DMS153 (cell line): Measurements from ENCODE around the gene CXorf66.
"Not testable (repeated sequence)": the region's sequence is repeated elsewhere in the genome, so short reads cannot be mapped to it uniquely, and the experiment has no call there.

Experiments
- DNase-seq: peaks from one replicate; lab custom pipeline; 2025; lab: John Stamatoyannopoulos, UW

CXorf66 gene, protein sequence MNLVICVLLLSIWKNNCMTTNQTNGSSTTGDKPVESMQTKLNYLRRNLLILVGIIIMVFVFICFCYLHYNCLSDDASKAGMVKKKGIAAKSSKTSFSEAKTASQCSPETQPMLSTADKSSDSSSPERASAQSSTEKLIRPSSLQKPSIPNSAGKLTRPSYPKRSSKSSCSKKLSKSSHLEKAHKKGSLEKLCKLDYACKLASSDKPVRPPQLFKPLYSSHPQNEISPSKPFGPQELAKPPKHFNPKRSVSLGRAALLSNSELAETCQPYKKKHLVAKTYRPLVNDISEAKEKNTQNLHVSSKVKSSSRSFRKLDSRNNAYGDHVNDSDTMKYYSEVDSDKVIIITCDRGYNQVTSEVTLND

DNA sequence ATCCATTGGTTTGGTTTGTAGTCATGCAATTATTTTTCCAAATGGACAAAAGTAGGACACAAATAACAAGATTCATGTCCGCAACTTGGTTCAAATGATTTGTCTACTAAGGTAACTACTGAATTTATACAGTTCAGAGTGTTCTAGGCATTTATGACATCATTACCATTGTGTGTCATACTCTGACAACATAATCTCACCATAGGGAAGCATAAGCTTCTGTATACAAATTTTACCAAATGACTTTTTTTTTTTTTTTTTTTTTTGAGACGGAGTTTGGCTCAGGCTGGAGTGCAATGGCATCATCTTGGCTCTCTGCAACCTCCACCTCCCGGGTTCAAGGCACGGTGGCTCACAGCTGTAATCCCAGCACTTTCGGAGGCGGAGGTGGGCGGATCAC lies at the start of gene CXorf66:
Gene CXorf66 (minus strand): TSS at position 101 of the 400 bp plus-strand sequence. CDS start 25 bp downstream, at position 76.
- no peak for DNase-seq

DNA sequence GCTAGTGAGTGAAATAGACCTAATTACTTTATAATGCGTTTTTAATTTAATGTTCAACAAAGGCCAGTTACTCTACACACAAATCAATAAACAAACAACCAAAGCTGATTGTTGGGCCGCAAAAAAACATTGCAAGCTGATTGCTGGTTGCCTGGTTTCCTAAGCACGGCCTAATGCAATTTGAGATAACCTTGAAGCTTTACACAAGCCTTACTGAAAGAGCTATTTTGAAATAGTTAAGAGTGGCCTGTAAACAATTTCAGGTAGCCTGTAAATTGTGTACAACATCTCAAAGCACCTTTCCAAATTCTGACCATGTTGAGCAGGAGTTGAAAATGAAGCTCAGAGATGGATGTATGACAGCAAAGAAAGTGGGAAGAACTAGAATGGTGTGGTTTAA lies 17.5 kb upstream of the CXorf66 start:
- DNase-seq = no peak

DNA sequence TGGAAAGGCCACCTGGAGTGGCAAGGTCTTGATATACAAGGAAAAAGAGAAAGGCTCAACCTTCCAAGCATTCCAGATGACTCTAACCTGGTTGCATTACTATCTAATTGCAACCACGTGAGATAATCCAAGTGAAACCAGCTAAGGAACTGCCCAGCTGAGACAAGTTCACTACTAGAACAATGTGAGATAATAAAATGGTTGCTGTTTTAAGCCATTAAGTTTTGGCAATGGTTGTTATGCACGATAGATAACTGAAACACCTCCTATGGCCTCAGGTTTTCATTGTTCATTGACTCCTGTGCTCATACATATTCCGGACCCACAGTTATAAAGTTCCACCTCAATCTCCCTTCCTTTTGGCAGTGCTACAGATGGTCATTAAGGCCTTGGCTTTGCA lies 9.2 kb upstream of the CXorf66 start:
- no peak for DNase-seq

DNA sequence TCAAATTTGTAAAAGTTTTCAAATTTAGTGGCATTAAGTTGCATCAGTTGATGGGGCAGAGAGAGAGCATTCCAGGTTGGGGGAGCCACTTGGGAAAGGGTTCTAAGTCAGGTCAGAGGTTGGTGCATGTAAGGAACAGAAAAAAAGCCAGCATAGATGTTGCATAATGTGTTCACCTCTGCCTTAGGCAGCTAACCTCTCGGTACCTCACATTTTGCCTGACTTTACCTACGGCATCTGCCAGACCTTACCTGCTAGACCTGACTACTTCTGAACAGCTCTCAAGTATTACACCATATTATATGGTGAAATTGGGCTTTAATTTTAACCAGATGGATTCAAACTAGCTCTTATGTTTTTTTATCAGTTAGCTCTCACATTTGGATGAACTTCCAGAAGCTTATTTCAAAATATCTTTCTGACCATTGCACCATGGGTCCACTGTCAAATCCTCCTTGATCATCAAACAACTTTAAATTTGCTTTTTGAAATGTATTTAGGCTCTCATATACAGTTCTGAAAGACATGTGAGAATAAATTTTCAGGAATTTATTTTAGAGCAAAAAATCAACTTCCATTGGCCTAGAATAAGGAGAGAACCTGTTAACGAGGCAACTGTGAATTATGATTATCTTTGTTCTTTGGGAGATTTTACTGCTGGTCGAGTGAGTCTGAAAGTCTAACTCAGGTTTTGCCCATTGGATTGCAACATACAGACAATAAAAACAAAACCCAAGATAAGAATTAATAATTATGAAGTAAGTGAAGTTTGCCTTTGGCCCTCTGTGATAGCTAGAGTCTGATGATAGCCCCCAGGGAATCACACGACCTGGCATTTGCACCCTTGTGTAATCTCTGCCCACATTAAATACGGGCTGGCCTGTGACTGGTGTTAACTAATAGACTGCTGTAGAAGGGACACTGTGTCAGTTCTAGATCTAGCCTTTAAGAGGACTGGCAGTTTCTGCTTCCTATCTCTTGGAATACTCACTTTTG lies 7.6 kb upstream of the CXorf66 start:
- no peak for DNase-seq

DNA sequence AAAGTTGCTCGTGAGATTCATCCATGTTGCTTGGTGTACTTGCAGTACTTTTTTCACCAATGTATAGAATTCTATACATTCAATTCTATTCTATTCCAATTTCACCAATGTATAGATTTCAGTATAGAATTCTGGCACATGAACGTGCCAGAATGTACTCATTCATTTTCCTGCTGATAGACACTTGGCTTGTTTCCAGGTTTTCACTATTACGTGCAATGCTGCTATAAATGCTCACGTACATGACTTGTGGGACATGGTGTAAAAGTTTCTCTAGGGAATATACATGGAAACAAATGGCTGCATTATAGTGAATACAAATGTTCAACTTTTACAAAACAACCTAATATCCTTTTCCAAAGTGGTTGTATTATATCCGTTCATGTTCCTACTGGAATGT lies 6.8 kb upstream of the CXorf66 start:
- no peak for DNase-seq

DNA sequence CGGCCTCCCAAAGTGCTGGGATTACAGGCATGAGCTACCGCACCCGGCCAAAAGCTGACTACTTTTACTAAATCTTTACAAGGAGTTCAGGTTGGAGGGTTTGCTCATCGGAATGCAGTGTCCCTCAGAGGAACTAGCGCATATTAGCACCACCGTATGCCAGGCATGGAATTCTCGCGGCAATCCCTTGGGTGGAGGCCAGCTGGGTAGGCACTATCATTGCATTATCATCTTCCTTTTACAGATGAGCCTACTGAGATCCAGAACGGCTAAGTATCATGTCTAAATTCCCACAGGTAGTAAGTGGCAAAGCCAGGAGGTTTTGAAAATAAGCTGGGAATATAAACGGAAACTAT lies 6.1 kb upstream of the CXorf66 start:
- no peak for DNase-seq

DNA sequence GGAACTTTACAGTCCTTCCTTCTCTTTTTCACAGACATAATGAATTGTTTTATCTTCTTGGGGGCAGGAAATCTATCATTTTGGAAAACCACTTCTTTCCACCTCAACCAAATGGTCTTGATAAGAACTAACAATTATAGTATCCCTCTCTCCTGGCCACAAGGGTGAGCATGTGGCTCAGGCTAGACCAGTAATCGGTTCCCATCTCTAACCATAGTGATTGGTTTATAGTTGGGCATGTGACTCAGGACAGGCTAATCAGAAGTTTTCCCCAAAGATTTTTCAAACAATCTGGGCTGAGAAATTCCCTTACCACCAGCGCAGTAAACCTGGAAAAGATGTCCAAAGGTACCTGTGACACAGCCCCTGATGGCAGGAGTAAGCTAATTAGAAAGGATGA lies 4.0 kb upstream of the CXorf66 start:
- DNase-seq = no peak

DNA sequence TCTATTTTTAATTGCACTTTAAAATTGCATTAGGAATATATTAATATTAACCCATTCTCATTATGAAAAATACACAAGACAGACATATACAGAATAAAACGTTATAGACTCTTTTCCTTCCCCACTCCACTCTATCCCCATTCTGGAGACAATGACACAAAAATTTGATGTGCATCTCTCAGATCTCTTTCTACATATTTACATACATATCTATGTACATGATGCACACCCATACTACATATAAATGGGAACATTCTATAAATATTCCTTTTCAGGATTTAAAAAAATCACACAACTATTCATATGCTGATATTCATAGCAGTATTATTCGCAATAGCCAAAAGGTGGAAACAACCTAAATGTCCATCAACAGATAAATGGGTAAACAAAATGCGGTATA lies 2.4 kb upstream of the CXorf66 start:
- no peak for DNase-seq

DNA sequence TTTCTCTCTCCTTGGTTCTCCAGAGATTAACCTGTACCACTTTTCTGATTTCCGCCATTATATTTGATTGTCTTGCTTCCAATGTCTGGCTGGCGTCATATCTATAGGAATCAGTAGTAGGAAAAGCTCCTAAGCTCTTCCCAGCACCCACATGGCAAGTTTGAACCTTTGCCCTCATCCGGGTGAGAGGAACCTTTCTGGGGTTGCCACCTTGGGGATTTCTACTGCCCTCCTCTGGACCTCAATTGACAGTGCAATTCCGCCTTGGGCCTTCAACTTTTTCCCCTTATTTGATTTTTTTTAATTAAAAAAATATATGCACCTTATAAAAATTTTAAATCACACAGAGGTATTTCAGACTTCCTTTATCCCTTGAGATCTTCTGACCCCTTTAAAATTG lies 2.0 kb upstream of the CXorf66 start:
- DNase-seq = no peak

DNA sequence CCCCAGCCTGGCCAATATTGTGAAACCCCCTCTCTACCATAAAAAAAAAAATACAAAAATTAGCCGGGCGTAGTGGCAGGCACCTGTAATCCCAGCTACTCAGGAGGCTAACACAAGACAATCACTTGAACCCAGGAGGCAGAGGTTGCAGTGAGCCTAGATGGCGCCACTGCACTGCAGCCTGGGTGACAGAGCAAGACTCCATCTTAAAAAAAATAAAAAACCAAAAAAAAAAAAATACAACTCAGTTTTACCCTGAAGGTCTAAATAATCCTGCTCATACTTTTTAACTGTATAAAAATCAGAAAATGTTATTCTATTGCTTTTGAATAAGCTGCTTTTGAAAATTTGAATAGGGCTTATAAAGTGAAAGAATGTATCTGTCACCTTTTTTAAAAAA lies 838 bp upstream of the CXorf66 start:
- not testable (repeated sequence) for DNase-seq

DNA sequence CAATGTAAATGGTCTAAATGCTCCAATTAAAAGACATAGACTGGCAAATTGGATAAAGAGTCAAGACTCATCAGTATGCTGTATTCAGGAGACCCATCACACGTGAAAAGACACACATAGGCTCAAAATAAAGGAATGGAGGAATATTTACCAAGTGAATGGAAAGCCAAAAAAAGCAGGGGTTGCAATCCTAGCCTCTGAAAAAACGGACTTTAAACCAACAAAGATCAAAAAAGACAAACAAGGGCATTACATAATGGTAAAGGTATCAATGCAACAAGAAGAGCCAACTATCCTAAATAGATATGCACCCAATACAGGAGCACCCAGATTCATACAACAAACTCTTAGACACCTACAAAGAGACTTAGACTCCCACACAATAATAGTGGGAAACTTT lies 4.2 kb downstream of the CXorf66 start:
- not testable (repeated sequence) for DNase-seq

DNA sequence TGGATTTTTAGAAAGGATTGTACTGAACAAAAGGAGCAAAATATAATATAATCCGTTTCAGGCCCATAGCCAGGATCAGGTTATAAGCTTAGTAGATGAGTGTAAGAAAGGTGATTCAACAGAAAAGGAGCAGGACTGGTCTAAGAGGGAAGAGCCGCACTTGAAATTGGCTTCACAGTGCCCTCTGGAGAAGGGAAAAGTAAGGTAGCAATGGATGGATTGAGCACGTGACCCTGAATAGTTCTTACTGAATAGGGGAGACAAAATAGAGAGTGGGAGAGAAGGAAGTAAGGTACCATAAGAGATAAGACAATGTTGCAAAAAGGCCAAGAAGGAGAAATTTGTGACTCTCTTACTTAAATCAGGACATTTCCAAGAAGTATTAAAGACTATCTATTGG lies 15.6 kb downstream of the CXorf66 start:
- DNase-seq = no peak

DNA sequence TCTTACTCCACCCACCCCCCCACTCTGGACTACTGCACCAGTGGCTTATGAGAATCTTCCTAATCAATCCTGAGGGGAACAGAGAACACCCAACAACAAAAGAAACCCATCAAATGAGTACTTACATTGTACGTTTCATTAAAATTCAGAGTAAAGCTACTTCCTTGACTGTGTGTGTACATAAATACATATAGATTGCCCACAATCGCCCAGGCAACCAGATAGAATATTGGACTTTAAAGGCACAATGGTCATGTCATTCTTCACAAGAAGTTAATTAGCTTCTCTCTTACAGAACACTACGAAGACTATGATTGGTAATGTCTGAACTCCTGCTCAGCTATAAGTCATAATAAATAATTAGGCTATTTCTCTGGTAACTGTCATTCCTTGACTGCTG lies 20.2 kb downstream of the CXorf66 start:
- DNase-seq = no peak

DNA sequence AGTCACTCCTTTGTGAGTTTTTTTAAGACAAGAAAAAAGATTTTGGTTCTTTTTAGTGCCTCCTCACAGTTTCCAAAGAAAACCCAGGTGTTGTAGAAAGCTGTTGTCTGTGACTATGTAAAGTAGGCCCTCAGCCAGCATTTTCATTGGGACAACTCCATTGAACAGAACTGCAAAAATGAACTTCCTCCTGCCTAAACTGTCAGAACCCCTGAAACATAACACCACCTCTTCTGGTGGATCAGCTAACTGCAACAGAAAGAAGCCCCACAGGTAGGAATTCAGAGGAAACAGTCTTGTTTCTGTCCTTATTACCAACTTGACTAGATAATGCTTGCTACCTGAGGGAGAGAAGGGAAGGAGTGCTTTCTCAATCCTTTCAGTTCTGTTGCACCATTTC lies 29.1 kb downstream of the CXorf66 start:
- no peak for DNase-seq

DNA sequence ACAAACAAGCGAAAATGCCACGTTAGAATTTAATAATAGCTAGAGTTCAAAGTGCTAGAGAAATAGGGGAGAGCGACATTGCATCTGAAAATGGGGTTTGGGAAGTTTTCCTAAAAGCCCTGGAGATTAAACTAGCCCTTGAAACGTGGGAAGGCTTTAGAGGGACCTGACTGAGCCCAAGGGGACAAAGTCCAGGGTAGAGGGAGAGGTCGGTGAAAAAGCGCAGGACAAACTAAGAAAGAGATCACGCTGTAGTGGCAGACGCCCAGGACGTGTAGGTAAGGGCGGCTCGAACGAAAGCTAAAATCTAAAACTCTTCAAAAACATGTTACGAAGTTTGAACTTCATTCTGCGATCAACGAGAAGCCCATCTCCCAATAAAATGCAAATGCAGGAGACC lies 31.4 kb downstream of the CXorf66 start:
- DNase-seq = no peak

DNA sequence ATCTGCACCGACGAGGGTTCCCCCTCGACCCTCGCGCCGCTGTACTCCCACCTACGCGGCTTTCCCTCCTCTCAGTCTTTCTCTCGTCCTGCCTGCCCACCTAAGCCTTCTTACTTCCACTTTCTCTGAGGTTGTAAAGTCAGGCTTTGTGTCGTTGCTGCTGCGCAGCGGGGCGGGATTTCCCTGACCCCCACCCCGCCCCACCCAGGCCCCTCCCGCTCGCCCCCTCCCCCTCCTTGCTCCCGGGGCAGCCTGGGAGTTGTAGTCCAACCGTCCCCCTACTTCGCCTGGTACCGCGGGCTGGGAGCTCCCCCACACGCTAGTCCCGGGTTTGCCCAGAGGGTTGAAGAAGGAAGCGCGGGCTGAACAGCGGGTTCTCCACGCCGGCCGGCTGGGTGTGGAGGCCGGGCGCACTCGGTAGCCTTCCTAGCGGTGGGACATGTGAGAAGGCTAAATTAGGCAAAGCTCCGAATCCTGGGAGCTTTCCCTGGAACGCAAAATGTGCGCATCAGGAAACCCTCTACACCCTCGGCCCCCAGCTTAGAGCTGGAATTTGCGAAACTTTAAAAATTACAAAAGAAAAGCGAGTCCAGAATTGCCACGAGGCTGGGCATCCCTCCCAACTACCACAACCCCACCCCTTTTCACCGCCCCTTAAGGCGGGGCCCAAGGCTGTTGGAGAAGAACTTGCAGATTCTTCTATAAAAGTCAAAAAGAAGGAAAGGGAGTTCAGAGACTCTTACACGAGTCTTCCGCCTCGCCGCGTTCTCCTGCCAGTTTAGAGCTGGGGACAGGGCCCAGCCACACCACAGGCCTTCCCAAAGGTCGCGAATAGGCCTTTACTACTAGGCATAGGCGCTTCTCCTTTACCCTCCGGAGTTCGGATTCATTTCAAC lies 32.2 kb downstream of the CXorf66 start, which contains the start of gene ATP11C:
Gene ATP11C (minus strand): TSS at position 153 of the 896 bp plus-strand sequence. CDS start 1,011 bp downstream, outside the sequence.
- peak; percentile 84 for DNase-seq

DNA sequence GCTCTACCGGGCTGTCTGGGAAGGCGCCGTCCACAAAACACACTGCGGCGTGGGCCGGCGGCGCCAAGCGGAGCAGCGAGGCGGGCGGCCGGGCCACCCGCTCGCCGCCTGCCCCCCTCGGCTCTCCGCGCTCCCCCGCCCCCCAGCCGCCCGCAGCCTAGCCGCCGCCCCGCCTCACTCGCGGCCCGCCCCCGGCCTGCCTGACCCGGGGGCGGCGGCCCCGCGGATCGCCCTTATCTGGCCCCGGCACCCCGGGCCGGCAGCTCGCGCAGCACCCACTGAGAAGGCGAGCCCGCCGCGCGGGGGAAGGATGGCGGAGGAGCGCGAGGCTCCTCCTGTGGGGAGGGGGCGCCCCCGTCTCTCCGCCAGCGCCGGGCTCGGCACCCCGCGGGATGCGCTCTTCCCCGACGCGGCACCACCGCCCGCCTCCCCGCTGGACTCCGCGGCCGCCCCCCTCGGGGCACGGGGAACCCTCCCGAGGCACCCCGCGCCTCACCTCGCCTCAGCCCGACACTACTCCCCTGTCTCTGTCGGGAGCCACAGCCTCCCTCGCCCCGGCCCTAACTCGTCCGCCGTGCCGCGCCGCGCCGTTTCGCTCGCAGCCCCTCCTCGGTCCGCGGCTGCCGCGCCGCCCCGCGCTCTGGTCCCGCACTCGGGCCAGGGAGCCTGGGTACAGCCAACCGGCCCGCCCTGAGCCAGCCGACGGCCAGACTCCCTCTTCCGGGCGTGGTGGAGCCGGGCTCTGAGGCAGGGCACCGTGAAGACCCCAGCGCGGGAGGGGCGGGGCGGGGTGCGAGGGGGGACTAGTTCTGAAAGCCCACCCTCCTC lies 33.0 kb downstream of the CXorf66 start:
- DNase-seq = no peak

DNA sequence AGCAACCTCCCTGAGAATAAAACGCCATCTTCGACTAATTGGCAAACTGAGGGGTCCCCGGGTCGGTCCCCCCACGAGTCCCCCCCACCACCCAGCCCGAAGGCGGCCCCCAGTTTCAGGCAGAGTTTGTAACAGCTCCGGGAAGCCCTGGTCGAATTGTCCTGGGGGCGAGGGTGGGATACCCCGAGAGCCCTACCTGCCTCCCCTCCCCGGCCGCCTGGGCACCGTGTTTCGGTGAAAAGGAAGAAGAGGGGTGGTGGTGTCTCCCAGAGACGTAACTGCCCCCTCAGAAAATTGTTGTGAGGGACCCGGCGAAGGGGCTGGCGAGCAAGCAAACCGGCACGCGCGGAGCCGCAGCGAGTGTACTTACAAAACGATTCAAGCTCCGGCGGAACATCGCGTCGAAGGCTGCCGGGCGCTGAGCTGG lies 33.7 kb downstream of the CXorf66 start:
- DNase-seq = no peak

DNA sequence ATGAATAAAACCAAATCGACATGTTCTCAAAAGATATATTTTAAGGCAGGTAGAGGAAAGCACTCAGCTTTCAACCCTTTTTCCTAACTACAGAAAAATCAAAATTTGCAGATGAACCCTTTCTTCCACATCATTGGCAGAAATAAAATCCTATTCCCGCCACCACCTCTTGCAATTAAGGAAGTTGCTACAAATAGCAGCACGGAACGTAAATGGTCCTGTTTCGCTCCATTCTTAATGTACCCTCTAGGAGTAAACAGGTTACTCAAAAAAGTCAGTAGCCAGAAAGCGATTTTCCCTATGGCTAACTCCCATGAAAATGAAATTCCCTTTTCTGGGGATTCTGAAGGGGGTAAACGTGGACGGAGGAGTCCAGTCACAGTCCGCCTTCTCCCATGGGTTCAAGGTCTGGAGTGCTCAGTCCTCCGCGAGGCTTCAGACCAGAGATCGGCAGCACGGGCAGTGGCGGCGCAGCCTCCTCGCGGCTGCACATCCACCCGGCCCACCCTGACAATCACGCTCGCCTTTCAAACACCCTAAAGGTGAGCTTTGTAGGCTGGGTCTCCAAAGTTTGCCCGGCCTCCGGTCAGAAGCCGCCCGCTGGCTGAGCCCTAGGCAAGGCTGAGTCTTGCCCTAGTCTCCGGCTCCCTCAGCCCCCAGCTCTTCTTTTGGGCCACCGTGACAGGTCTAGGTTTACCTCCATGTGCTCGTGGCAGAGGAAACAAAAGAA lies 34.2 kb downstream of the CXorf66 start:
- DNase-seq = peak; percentile 13

DNA sequence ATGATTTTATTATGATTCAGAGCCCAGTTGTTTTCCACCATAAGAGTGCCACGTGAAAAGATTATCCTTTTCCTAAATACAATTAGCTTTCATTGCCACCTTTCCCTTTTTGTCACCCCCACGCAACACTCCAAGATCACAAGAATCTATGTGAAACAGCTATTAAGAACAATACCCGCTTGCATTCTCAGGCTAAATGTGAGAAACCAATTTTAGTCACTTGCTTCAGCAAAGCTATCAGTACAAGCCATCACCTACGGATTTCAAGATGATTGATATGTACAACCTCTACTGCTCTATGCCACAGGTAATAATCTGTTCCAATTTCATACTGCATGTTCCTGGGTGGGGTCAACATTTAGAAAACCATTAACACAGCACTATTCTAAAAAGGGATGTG lies 34.9 kb downstream of the CXorf66 start:
- DNase-seq = no peak
